GM10266 (cell line): ENCODE measurements around the gene MET.
"Not testable (repeated sequence)": the region's sequence is repeated elsewhere in the genome, so short reads cannot be mapped to it uniquely, and the experiment has no call there.

ENCODE experiments used
- DNase-seq: peaks from one replicate; pipeline ENCODE4 v3.0.0; 2012; ENCODE audit errors: extremely low spot score
- CTCF ChIP-seq: IDR thresholded peaks from 2 replicates; pipeline ENCODE4 v1.5.1; 2012; ENCODE audit warnings: mild to moderate bottlenecking, low read depth; ENCODE audit not compliant: control insufficient read depth, insufficient read depth; ENCODE audit errors: missing control alignments

Gene MET

GRCh38 chr7:116740755-116741462 lies 68.9 kb downstream of the MET start:
- DNase-seq: no peak
- no peak for TF ChIP-seq CTCF

DNA sequence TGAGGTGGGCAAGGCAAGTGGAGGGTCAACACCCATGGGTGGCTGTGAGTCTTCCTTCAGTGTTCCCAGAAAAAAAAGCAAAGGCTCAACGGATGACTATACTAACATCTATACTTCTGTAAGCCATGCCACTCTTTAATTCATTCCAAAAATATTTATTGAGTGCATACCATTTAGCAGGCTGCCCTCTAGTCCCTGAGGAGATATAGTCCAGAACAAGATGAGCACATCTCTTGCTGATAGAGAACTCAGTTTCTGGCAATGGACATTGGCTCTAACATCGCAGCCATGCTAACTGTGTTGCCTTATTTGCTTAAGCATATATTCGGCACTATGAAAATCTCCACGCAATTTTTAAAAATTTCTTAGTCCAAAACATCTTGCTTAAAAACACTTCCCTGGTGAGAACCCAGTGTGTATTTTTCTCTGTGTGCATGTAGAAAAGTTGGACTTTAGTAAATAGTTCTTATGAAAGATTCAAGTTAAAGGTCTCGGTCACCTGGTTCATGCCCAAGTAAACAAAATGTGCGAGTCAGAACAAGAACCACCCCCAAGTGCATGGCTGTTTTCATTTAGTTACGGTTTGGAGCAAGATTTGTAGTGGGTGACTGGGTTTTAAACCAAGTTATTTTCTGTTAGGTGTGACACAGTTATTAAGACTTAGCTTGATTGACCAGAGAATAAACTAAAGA lies 69.8 kb downstream of the MET start:
- no peak for TF ChIP-seq CTCF
- no peak for DNase-seq

DNA sequence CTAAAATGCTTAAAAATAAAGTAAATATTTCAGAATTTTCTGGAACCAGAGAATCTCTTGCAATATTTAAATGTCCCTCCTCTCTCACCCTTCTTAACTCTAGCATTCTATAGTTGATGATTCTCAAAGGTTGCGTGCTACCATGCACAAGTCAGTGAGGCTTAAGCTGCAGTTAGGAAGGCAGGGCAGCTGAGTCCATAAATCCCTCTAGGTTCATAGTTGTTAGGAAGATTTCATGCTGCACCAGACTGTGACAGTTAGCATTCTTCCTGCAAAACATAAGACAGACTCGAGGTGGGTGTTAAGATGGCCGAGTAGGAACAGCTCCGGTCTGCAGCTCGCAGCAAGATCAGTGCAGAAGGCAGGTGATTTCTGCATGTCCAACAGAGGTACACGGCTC lies 70.6 kb downstream of the MET start:
- no peak for DNase-seq
- no peak for TF ChIP-seq CTCF

DNA sequence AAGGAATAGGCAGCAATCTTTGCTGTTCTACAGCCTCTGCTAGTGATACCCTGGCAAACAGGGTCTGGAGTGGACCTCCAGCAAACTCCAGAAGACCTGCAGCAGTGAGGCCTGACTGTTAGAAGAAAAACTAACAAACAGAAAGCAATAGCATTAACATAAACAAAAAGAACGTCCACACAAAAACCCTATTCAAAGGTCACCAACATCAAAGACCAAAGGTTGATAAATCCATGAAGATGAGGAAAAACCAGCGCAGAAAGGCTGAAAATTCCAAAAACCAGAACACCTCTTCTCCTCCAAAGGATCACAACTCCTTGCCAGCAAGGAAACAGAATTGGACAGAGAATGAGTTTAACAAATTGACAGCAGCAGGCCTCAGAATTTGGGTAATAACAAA lies 71.8 kb downstream of the MET start:
- not testable (repeated sequence) for DNase-seq

DNA sequence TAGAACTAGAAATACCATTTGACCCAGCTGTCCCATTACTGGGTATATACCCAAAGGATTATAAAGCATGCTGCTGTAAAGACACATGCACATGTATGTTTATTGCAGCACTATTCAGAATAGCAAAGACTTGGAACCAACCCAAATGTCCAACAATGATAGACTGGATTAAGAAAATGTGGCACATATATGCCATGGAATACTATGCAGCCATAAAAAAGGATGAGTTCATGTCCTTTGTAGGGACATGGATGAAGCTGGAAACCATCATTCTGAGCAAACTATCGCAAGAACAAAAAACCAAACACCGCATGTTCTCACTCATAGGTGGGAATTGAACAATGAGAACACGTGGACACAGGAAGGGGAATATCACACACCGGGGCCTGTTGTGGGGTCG lies 74.4 kb downstream of the MET start:
- not testable (repeated sequence) for DNase-seq

GRCh38 chr7:116751070-116751469 lies 79.1 kb downstream of the MET start:
- DNase-seq: not testable (repeated sequence)

DNA sequence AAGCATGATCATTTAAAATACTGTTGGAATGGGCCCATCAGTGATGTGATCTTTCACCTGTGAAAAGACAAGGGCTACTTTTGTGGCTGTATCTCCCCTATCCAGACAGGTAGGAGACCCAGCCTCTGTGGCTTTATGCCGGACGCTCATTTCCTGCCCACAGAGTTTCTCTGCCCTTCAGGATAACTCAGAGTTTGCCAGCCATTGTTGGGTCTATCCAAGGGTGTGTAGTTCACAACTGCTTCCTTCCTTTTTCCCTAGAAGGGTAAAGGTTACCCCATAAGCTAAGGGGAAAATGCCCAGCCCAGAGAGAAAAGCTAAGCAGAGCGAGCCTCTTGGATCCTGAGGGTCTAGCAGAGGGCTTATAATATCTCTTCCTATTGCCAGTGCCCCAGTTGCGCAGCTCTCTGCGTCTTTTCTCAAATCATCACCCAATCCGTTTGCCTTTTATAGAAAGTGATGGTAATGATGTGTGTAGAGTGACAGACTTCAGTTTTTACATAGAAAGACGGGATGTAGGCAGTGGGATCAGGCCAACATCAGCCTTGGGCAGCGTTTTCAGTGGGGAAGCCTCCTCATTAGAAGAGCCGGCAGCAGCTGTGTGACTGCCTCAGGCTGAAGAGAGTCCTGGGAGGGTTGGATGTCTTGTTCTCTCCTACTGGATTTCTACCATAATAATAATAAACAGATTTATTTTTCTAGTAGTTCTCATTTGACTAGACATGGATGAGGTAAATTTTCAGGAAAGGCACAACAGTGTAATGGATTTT lies 80.5 kb downstream of the MET start:
- TF ChIP-seq CTCF: no peak
- no peak for DNase-seq

GRCh38 chr7:116753130-116753529 lies 81.1 kb downstream of the MET start:
- DNase-seq: no peak
- no peak for TF ChIP-seq CTCF

DNA sequence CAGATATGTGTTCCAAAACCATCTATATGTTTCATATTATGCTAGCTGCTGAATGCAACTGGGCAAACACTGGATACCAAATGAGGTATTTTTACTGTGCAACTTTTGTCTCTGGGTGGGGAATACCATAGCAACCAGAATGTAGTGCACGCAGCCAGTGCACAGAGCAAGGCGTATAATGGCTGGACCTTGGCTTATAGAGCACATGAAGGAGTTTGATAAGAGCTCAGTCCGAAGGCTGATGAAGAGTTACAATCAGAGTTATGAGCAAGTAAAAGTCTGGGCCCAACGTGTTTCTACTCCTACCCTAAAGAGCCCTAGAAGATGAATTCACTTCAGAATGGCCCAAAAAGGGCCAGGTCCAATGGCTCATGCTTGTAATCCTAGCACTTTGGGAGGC lies 82.2 kb downstream of the MET start:
- no peak for TF ChIP-seq CTCF
- DNase-seq: no peak
